NCI-H345 (cell line): Measurements from ENCODE around the gene TRMT1.

Experiments used
- DNase-seq: peaks from one replicate; lab custom pipeline; 2025; lab: John Stamatoyannopoulos, UW

Gene TRMT1

GRCh38 chr19:13090511-13091231 is 25.9 kb downstream of the TRMT1 start:
- DNase-seq: no peak

GRCh38 chr19:13089857-13090507 is 26.6 kb downstream of the TRMT1 start:
- DNase-seq: no peak

- no peak for DNase-seq
These were observed 27.2 kb downstream of the TRMT1 start for GRCh38 chr19:13089139-13089856.

DNA sequence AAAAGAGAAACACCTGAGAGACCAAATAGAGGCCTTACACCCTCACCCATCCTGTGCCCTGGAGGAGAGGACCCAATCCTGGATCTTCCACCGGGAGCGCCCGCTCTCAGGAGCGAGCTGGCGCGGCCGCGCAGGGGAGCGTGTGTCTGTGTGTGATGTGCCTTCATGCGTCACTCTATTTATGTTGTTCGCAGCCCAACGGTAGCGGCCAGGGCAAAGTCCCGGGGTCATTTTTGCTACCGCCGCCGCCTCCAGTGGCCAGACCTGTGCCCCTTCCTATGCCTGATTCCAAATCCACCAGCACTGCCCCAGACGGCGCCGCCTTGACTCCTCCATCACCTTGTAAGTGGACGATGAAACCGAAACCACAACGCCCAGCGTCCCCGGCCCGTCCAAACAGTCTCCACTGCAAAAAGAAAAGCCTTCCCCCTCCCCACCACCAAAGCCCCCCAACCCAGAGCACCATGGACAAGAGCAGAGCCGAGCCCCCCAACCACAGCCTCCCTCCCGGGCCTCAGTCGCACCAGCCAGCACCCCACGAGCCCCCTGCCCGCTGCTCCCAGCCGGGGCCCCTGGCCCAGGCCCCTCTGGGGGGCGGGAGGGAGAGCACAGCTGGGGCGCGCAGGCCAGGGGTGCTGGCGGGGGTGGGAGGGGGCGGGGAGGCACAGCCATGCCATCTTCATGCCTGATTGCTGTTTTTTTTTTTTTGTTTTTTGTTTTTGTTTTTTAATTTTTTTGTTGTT is 28.6 kb downstream of the TRMT1 start:
- no peak for DNase-seq

GRCh38 chr19:13087295-13087694 is 29.2 kb downstream of the TRMT1 start:
- DNase-seq: no peak

DNA sequence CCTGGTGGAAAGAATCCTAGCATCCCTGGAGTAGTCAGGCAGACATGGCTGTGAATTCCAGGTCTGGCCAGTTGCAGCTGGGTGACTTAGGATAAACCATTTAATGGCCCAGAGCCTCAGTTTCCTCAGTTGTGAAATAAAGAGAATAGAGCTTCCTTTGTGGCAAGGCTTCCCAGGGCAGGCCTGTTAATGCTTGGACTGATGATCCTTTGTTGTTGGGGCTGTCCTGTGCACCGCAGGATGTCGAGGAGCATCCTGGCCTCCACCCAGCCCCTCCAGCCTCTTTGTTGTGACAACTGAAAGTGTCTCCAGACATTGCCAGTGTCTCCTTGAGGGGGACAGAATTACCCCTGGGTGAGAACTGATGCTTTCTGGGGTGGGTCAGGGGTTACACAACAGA is 30.2 kb downstream of the TRMT1 start:
- DNase-seq: no peak

GRCh38 chr19:13085666-13086065 is 30.9 kb downstream of the TRMT1 start:
- no peak for DNase-seq

DNA sequence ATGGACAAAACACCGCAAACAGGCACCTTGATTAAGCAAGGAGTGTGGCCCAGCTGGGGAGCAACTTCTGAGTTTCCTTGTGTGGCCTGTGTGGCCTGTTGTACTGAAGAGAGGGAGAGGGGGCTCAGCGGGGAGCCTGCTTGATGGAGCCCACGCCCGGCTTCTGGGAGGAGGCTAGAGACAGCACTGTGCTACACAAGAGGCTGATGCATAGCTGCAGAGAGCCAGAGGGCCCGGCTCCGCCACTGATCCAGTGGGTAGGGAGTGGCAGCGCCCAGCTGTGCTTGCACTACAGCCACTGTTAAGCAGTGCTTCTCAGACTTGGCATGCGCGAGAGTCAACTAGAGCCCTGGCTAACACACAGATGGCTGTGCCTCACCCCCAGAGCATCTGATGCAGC is 32.9 kb downstream of the TRMT1 start:
- DNase-seq: peak; percentile 6

GRCh38 chr19:13083008-13083404 is 33.5 kb downstream of the TRMT1 start:
- DNase-seq: no peak

GRCh38 chr19:13082192-13083007 is 34.1 kb downstream of the TRMT1 start:
- peak; percentile 32 for DNase-seq

DNA sequence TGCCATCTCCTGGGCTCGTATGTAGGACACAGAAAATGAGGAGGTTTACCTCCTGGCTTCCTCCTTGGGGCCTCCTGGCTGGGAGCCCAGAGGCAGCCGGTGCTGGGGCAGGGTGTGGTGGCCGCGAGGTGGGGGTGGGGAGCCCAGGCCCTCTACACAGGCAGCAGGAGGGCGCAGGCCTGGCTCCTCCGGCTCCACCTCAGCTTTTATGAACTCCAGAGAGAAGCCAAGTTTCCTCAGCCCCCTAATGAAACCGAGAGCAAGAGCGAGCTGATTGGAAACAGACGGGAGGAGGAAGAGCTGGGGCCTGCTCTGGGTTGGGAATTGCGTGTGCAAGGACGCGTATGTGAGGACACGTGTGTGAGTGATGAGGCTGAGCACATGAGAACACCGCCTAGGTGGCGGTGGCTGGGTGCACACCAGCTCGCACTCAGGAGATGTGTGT is 37.0 kb downstream of the TRMT1 start:
- peak; percentile 17 for DNase-seq

DNA sequence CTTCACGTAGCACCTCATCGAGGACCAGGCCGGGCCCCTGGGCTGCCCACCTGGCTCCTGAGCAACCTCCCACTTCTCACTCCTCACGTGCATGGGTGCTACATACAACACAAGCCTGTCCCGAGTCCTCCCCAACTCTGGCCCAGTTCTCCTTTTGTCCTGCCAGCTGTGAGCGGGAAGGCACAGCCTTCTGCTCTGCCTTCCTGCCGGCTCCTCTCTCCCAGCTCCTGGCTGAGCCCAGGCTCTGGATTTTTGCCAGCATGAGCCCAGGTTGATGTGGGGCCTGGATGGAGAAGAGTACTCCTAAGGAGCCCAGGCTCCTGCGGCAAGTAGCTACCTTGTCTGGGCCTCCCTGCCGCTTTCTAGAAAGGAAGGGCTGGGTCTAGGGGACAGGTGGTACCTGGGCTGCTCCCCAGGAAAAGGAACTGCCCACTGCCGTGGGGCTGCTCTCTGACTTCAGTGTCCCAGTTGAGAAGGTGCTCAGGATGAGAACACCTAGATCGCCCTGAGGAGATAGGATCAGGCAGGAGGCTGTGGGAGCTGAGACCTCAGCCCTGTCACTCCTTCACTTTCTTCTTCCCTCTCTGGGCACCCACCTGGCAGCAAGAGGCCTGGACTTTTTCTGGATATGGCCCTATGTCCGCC is 37.5 kb downstream of the TRMT1 start:
- DNase-seq: no peak

- no peak for DNase-seq
These were observed 38.2 kb downstream of the TRMT1 start for GRCh38 chr19:13078381-13078780.

GRCh38 chr19:13077240-13077639 is 39.3 kb downstream of the TRMT1 start:
- no peak for DNase-seq

- DNase-seq: no peak
These were observed 39.8 kb downstream of the TRMT1 start for GRCh38 chr19:13076787-13077186.

DNA sequence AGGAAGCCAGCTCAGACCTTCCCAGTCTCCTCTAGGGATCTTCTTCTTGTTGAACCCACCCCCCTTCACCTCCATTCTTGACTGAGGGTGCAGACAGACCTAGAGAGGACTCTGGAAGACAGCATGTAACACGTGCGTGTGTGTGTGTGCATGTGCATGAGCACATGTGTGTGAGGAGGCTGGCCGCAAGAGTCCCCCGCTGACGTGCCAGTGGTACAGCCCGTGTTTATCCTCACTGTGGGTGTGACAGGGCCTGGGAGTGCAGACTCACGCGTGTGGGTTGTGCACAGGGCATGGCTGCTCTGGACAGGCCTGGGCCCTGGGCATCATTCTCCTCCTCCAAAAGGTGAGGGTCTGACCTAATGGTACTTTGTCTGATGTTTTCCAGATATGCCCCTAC is 40.2 kb downstream of the TRMT1 start:
- DNase-seq: no peak

DNA sequence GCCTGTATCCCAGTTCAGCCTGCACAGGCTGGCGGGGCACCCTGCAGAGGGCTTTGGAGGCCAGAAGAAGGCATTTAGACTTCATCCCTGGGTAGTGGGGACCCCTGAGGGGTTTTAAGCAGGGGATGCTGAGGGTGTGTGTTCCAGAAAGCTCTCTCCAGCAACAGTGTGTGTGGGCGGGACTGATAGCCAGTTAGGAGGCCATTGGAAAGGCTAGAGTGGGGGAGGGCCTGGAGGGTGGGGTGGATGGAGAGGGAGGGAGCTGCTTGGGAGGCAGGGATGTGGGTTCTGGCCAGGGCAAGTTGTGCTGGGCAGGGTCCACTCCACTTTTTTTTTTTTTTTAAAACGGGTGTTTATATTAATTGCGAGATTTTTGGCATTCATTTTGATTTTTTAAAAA is 42.2 kb downstream of the TRMT1 start:
- no peak for DNase-seq

DNA sequence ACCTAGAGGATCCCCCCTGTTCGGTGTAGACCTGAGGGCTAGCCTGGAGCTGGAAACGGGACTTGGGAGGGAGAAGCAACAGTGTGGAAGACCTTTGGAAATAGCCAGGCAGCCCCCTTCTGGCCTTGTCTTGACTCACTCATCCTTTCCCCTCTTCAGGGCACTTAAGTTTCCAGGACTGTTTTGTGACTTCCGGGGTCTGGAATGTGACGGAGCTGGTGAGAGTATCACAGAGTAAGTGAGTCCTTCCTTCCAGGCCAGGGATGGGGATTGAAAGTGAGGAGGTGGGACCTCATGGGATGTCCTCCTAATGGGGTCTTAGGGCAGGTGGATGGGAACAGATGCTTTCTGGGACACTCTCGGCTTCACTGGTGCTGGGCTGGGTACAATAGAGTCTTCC is 43.3 kb downstream of the TRMT1 start:
- no peak for DNase-seq

DNA sequence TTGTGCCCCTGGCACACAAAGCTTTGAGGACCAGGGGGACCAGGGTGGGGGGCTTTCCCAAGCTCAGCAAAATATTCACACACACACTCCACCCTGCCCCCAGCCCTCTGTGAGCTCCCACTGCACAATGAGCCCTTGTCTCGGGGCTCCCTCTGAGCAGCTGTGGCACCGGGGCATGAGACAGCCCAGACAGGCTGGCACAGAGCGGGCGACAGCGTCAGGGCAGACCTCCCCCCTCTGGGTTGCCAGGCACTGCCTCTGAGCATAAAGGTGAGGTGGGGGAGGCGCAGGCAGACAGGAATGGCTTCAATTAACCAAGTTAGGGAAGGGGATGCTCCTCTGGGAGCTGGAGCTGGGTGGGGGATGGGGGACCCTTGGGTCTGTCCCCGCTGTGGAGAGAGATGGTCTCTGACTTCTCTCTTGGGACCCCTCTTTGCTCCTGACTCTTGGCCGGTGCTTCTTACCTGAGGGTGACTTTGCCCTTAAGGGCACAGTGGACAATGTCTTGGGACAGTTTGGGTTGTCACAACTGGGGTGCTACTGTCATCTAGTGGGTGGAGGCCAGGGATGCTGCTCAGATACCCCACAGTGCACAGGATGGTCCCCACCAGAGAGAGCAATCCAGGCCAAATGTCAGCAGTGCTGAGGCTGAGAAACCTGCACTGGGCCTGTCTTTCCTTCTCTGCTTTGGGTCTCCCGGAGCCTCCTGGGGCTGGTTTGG is 44.2 kb downstream of the TRMT1 start:
- no peak for DNase-seq

DNA sequence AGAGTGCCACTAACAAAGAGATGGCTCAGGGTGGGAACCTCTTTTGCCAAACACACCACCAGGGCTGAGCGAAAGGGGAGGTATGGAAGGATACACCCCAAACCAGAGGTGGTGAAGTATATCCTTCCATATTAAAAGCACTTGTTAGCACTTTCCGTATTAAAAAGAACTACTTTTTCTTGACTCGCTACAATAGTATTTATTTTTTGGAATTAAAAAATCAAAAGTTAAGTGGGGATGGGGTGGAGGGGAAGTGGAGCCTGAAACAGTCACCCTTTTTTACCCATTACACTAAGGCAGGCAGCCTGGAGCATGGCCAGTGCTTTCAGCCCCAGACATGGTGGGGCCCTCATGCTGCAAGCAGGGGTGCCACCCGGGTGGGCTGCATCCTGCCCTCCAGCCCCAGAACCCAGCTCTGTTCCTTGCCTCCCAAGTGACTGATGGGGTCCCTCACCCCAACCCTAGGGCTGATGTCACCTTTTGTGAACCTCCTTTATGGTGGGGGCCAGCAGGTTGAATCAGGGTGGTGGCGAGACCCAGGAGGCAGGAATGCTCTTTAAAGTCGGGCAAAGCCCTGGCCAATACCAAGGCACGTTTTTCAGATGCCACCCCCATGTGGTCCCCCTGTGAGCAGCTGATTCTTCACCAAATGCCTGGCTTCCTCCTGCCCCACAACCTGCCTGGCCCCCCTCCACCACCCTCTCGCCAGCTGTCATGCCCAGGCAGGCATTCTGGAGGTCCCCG is 44.9 kb downstream of the TRMT1 start:
- DNase-seq: no peak
